HepG2 (cell line): Measurements from ENCODE around the gene AP3B2. TPM values are rescaled to one million over a fixed set of nuclear protein-coding genes. Genes with fewer than 3 reads are reported as not detected.
A peak's percentile ranks its signal among the peaks of the same experiment; 100 is the strongest.

Experiments used
- BRD4 ChIP-seq: sonication (generic); formaldehyde crosslinking; IDR thresholded peaks from 2 replicates; pipeline ENCODE4 v1.4.0; 2020; ENCODE audit warnings: missing genetic modification reagents
- CEBPB ChIP-seq: IDR thresholded peaks from 2 replicates; pipeline ENCODE4 v1.6.1; 2011; ENCODE audit warnings: low read depth, low read length, improper control_type of control experiment, borderline replicate concordance
- ELF3 ChIP-seq: IDR thresholded peaks from 2 replicates; pipeline ENCODE4 v1.6.1; 2016; ENCODE audit warnings: missing genetic modification reagents, missing compliant biosample characterization
- EP300 ChIP-seq, 3 experiments: sonication (generic) in 1 of 3; formaldehyde crosslinking in 1 of 3; IDR thresholded peaks; 2 replicates each; pipeline versions ENCODE4 v1.5.1 to v1.6.1; 2011 to 2020; ENCODE audit warnings: low read depth in 2 of 3, low read length in 2 of 3, borderline replicate concordance in 1 of 3, improper control_type of control experiment in 1 of 3, mild to moderate bottlenecking in 1 of 3, missing genetic modification reagents in 1 of 3, moderate library complexity in 1 of 3
- NFKBIZ ChIP-seq: IDR thresholded peaks from 2 replicates; pipeline ENCODE4 v1.6.1; 2018; ENCODE audit warnings: missing genetic modification reagents, missing compliant biosample characterization
- RARG ChIP-seq: sonication (generic); formaldehyde crosslinking; IDR thresholded peaks from 2 replicates; pipeline ENCODE4 v1.4.0; 2020; ENCODE audit warnings: low read depth, mild to moderate bottlenecking, missing genetic modification reagents
- SRF ChIP-seq: IDR thresholded peaks from 2 replicates; pipeline ENCODE4 v1.6.1; 2011; ENCODE audit warnings: mild to moderate bottlenecking, low read depth, low read length, moderate library complexity
- XRCC5 ChIP-seq: fragments of 200-400 bp; formaldehyde crosslinking; optimal IDR thresholded peaks from 2 replicates; pipeline ENCODE3; 2017; ENCODE audit warnings: mild to moderate bottlenecking, low read length
- ZFP37 ChIP-seq: sonication (generic); formaldehyde crosslinking; IDR thresholded peaks from 2 replicates; pipeline ENCODE4 v1.4.0; 2020; ENCODE audit warnings: missing genetic modification reagents, borderline replicate concordance
- ZMYM3 ChIP-seq: sonication (generic); formaldehyde crosslinking; IDR thresholded peaks from 2 replicates; pipeline ENCODE4 v1.5.1; 2020; ENCODE audit warnings: mild to moderate bottlenecking, missing genetic modification reagents
- ZNF230 ChIP-seq: sonication (generic); formaldehyde crosslinking; IDR thresholded peaks from 2 replicates; pipeline ENCODE4 v1.4.0; 2020; ENCODE audit warnings: mild to moderate bottlenecking, missing genetic modification reagents
- ZNF382 ChIP-seq: sonication (generic); formaldehyde crosslinking; IDR thresholded peaks from 2 replicates; pipeline ENCODE4 v1.5.0; 2020; ENCODE audit warnings: missing genetic modification reagents, mild to moderate bottlenecking, borderline replicate concordance
- ZNF703 ChIP-seq: sonication (generic); formaldehyde crosslinking; IDR thresholded peaks from 2 replicates; pipeline ENCODE4 v1.5.1; 2020; ENCODE audit warnings: missing genetic modification reagents, mild to moderate bottlenecking, moderate library complexity, borderline replicate concordance
- polyA plus RNA-seq, 8 experiments: library from polyadenylated mRNA; depleted of rRNA in 3 of 8; stranded (reverse) in 7 of 8; unstranded in 1 of 8; fragments of >200 nt; fragmentation: Illumina TruSeq in 4 of 8; extraction: Trizol in 4 of 8; gene quantifications; 2 replicates each; pipeline versions ENCODE4 v1.2.1 to v1.2.3, GENCODE V29; 2011 to 2016; ENCODE audit warnings: low read depth in 4 of 8, missing spikeins in 1 of 8, mixed read lengths in 1 of 8; ENCODE audit not compliant: insufficient read depth in 1 of 8
- total RNA-seq, 5 experiments: library from RNA; depleted of rRNA; stranded (reverse); fragments of >200 nt; fragmentation: Illumina TruSeq; extraction: Trizol; gene quantifications; 2 replicates each; pipeline ENCODE4 v1.2.3, GENCODE V29; 2016; ENCODE audit warnings: low read depth in 1 of 5
- TF ChIP-seq, protein P1 (sequence below): sonication (generic); formaldehyde crosslinking; IDR thresholded peaks from 2 replicates; pipeline ENCODE4 v1.8.1; 2023; ENCODE audit warnings: missing genetic modification reagents, inconsistent platforms, borderline replicate concordance
- TF ChIP-seq, protein P2 (sequence below): IDR thresholded peaks from 2 replicates; pipeline ENCODE4 v1.4.0; 2020; ENCODE audit warnings: mild to moderate bottlenecking, missing genetic modification reagents
- TF ChIP-seq, protein P3 (sequence below), 2 experiments: IDR thresholded peaks; 2 replicates each; pipeline ENCODE4 v1.6.1; 2011 to 2012; ENCODE audit warnings: low read length in 2 of 2, borderline replicate concordance in 1 of 2, low read depth in 1 of 2, mild to moderate bottlenecking in 1 of 2, moderate library complexity in 1 of 2
- TF ChIP-seq, protein P4 (sequence below): sonication (generic); formaldehyde crosslinking; IDR thresholded peaks from 2 replicates; pipeline ENCODE4 v1.4.0; 2020; ENCODE audit warnings: missing genetic modification reagents

The AP3B2 gene
- total and polyA plus RNA-seq, 2 of the 13 experiments (the other 11 are each of a cell fraction or from before 2014, with no cell fraction given) = not detected

DNA sequence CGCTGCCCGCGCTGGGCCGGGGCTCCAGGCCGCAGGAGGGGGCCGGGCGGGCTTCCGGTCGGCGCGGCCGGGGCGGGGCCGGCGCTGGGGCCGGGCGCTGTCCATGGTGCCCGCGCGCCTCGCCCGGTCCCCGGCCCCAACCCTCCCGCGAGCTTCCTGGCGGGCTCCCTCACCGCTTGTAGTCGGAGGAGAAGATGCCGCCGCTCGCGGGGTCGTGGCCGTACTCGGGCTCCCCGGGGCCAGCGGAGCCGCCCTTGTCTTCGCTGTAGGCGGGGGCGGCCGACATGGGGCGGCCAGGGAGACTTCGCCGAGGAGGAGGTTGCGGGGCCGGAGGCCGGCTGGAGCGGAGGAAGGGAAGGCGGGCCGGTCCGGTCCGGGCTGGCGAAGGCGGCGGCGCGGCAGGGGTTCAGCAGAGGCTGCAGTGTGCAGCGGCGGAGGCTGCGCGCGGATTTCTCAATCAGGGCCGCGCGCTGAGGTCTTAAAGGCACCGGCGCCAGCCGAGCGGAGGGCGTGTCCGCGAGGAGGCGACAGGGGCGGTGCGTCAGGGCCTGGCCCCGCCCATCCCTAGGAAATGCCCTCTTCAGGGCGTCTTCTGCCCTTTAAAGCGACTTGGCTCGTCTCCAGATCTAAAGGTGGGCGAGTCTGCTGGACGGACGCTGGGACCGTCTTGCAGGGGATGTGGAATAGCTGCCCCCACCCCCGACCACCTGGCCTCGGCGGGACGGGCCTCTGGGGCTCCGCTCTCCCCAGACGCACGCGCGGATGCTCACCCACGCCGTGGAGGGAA is at the start of gene AP3B2 (continued):
- TF ChIP-seq, protein P1, sequence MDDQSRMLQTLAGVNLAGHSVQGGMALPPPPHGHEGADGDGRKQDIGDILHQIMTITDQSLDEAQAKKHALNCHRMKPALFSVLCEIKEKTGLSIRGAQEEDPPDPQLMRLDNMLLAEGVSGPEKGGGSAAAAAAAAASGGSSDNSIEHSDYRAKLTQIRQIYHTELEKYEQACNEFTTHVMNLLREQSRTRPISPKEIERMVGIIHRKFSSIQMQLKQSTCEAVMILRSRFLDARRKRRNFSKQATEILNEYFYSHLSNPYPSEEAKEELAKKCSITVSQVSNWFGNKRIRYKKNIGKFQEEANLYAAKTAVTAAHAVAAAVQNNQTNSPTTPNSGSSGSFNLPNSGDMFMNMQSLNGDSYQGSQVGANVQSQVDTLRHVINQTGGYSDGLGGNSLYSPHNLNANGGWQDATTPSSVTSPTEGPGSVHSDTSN = no peak
- TF ChIP-seq ELF3 (CRISPR knock-in tag) (peak; percentile 21; the same call in 1 of the 2 replicates), ZNF382 (no peak), ZNF230 (CRISPR knock-in tag) (peak; percentile 76; the same call in 1 of the 2 replicates), ZFP37 (CRISPR knock-in tag) (no peak), ZNF703 (CRISPR knock-in tag) (no peak), NFKBIZ (CRISPR knock-in tag) (no peak), CEBPB (peak; percentile 30; the same call in 1 of the 2 replicates), EP300 (IDR thresholded peaks at IDR 0.05; ENCODE audit: low read depth in 2 of 2, low read length in 2 of 2) (no peak), EP300 (CRISPR knock-in tag; IDR thresholded peaks at IDR 0.05; ENCODE audit: borderline replicate concordance) (no peak), XRCC5 (peak; percentile 24), RARG (CRISPR knock-in tag) (no peak), SRF (no peak), ZMYM3 (CRISPR knock-in tag) (no peak), BRD4 (CRISPR knock-in tag) (no peak)
- TF ChIP-seq, protein P2, sequence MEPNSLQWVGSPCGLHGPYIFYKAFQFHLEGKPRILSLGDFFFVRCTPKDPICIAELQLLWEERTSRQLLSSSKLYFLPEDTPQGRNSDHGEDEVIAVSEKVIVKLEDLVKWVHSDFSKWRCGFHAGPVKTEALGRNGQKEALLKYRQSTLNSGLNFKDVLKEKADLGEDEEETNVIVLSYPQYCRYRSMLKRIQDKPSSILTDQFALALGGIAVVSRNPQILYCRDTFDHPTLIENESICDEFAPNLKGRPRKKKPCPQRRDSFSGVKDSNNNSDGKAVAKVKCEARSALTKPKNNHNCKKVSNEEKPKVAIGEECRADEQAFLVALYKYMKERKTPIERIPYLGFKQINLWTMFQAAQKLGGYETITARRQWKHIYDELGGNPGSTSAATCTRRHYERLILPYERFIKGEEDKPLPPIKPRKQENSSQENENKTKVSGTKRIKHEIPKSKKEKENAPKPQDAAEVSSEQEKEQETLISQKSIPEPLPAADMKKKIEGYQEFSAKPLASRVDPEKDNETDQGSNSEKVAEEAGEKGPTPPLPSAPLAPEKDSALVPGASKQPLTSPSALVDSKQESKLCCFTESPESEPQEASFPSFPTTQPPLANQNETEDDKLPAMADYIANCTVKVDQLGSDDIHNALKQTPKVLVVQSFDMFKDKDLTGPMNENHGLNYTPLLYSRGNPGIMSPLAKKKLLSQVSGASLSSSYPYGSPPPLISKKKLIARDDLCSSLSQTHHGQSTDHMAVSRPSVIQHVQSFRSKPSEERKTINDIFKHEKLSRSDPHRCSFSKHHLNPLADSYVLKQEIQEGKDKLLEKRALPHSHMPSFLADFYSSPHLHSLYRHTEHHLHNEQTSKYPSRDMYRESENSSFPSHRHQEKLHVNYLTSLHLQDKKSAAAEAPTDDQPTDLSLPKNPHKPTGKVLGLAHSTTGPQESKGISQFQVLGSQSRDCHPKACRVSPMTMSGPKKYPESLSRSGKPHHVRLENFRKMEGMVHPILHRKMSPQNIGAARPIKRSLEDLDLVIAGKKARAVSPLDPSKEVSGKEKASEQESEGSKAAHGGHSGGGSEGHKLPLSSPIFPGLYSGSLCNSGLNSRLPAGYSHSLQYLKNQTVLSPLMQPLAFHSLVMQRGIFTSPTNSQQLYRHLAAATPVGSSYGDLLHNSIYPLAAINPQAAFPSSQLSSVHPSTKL (CRISPR knock-in tag) = peak; percentile 36; the same call in 1 of the 2 replicates
- TF ChIP-seq, protein P3, sequence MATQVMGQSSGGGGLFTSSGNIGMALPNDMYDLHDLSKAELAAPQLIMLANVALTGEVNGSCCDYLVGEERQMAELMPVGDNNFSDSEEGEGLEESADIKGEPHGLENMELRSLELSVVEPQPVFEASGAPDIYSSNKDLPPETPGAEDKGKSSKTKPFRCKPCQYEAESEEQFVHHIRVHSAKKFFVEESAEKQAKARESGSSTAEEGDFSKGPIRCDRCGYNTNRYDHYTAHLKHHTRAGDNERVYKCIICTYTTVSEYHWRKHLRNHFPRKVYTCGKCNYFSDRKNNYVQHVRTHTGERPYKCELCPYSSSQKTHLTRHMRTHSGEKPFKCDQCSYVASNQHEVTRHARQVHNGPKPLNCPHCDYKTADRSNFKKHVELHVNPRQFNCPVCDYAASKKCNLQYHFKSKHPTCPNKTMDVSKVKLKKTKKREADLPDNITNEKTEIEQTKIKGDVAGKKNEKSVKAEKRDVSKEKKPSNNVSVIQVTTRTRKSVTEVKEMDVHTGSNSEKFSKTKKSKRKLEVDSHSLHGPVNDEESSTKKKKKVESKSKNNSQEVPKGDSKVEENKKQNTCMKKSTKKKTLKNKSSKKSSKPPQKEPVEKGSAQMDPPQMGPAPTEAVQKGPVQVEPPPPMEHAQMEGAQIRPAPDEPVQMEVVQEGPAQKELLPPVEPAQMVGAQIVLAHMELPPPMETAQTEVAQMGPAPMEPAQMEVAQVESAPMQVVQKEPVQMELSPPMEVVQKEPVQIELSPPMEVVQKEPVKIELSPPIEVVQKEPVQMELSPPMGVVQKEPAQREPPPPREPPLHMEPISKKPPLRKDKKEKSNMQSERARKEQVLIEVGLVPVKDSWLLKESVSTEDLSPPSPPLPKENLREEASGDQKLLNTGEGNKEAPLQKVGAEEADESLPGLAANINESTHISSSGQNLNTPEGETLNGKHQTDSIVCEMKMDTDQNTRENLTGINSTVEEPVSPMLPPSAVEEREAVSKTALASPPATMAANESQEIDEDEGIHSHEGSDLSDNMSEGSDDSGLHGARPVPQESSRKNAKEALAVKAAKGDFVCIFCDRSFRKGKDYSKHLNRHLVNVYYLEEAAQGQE (IDR thresholded peaks at IDR 0.05; ENCODE audit: borderline replicate concordance in 1 of 2, low read depth in 1 of 2, low read length in 2 of 2) = peak; percentile 86 to 93
- TF ChIP-seq, protein P4, sequence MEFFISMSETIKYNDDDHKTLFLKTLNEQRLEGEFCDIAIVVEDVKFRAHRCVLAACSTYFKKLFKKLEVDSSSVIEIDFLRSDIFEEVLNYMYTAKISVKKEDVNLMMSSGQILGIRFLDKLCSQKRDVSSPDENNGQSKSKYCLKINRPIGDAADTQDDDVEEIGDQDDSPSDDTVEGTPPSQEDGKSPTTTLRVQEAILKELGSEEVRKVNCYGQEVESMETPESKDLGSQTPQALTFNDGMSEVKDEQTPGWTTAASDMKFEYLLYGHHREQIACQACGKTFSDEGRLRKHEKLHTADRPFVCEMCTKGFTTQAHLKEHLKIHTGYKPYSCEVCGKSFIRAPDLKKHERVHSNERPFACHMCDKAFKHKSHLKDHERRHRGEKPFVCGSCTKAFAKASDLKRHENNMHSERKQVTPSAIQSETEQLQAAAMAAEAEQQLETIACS (CRISPR knock-in tag) = no peak
